Activated CD8-positive, alpha-beta T cell treated with anti-CD3 and anti-CD28 coated beads, Interleukin-2, amount 10 ng/mL, durations not matched to agents 7 days and 5 days (primary cell): ENCODE measurements around the gene TULP4. TPM values are rescaled to one million over a fixed set of nuclear protein-coding genes. Genes with fewer than 3 reads are reported as not detected.
"Not testable (repeated sequence)": the region's sequence is repeated elsewhere in the genome, so short reads cannot be mapped to it uniquely, and the experiment has no call there.

Source experiments
- ATAC-seq: fragments of 150-1000 bp; cut with Tn5 transposase; one replicate; pipeline ENCODE4 v1.10.0; 2021; ENCODE audit warnings: moderate library complexity
- CTCF ChIA-PET: fragments of 350-600 bp; sonication (Branson Sonifier 250); formaldehyde crosslinking; loops from one replicate; lab custom pipeline; 2021; ENCODE audit warnings: antibody characterized with exemption; lab: Charles Lee
- POLR2A ChIA-PET: fragments of 350-600 bp; sonication (Branson Sonifier 250); formaldehyde crosslinking; loops from one replicate; lab custom pipeline; 2021; ENCODE audit warnings: antibody characterized with exemption; lab: Charles Lee
- DNase-seq: peaks from one replicate; pipeline ENCODE4 v3.0.0-alpha.2; 2020
- H3K27ac Mint-ChIP-seq: one replicate; pipeline ENCODE4 v1.8.0; 2021; ENCODE audit warnings: mild to moderate bottlenecking, mixed read lengths
- H3K27me3 Mint-ChIP-seq: one replicate; pipeline ENCODE4 v1.8.0; 2021; ENCODE audit warnings: low read depth, mixed read lengths
- H3K36me3 Mint-ChIP-seq: one replicate; pipeline ENCODE4 v1.8.0; 2021; ENCODE audit warnings: low read depth, mixed read lengths
- H3K4me1 Mint-ChIP-seq: one replicate; pipeline ENCODE4 v1.8.0; 2021; ENCODE audit warnings: low read depth, mixed read lengths
- H3K4me3 Mint-ChIP-seq: one replicate; pipeline ENCODE4 v1.8.0; 2021; ENCODE audit warnings: mild to moderate bottlenecking, mixed read lengths
- H3K9me3 Mint-ChIP-seq: one replicate; pipeline ENCODE4 v1.8.0; 2022; ENCODE audit warnings: mixed read lengths; ENCODE audit not compliant: insufficient read depth
- total RNA-seq, 2 experiments: library from RNA; stranded (reverse); gene quantifications; one replicate each; pipeline ENCODE4 v1.2.3, GENCODE V29; 2021

TULP4 gene
- total RNA-seq, 2 experiments from 2014 or later = 29.6 to 33.9 TPM

- ChIA-PET POLR2A (no interaction called here), CTCF (interaction anchor here (1.0 to 1.2 kb wide), 2 partner anchors 164 to 170 kb away, joined by 4 read pairs; no protein-coding TSS in a partner anchor)
- Mint-ChIP-seq H3K27ac (no peak overlapping the region), H3K9me3 (no peaks in the 10 kb centered on the region), H3K4me3 (no peak overlapping the region), H3K27me3 (no peaks in the 10 kb centered on the region), H3K4me1 (no peaks in the 10 kb centered on the region), H3K36me3 (no peaks in the 10 kb centered on the region)
- ATAC-seq (no peak), DNase-seq (no peak)
Measured at GRCh38 chr6:158384671-158385110, 72.4 kb downstream of the TULP4 start.

GRCh38 chr6:158387036-158387435 lies 74.8 kb downstream of the TULP4 start:
- ATAC-seq = peak; percentile 27
- CTCF ChIA-PET = interaction anchor here (0.7 to 2.0 kb wide), 14 partner anchors 13 to 303 kb away, joined by 3 to 15 read pairs (median 4); no protein-coding TSS in a partner anchor
- Mint-ChIP-seq H3K27me3 (no peaks in the 10 kb centered on the region), H3K9me3 (no peaks in the 10 kb centered on the region), H3K27ac (no peak overlapping the region), H3K4me1 (no peaks in the 10 kb centered on the region), H3K4me3 (no peak overlapping the region), H3K36me3 (peaks cover 2% of the 10 kb centered on the region)
- peak; percentile 29 for DNase-seq
- POLR2A ChIA-PET = no interaction called here

GRCh38 chr6:158387578-158387977 lies 75.3 kb downstream of the TULP4 start:
- Mint-ChIP-seq H3K27me3 (no peaks in the 10 kb centered on the region), H3K9me3 (no peaks in the 10 kb centered on the region), H3K4me1 (no peaks in the 10 kb centered on the region), H3K36me3 (peaks cover 2% of the 10 kb centered on the region), H3K27ac (no peak overlapping the region), H3K4me3 (no peak overlapping the region)
- POLR2A ChIA-PET = interaction anchor here (0.6 kb wide), 1 partner anchor 164 kb away, joined by 5 read pairs; no protein-coding TSS in a partner anchor
- no peak for ATAC-seq
- CTCF ChIA-PET = interaction anchor here (0.9 to 2.0 kb wide), 11 partner anchors 12 to 303 kb away, joined by 3 to 15 read pairs (median 4); no protein-coding TSS in a partner anchor
- no peak for DNase-seq

- H3K27ac Mint-ChIP-seq = no peak overlapping the region
- DNase-seq (no peak), ATAC-seq (no peak)
- H3K36me3 Mint-ChIP-seq = peaks cover 8% of the 10 kb centered on the region
- no peak overlapping the region for H3K4me3 Mint-ChIP-seq
- peaks cover 10% of the 10 kb centered on the region for H3K9me3 Mint-ChIP-seq
- H3K27me3 Mint-ChIP-seq = no peaks in the 10 kb centered on the region
- no peaks in the 10 kb centered on the region for H3K4me1 Mint-ChIP-seq
- ChIA-PET CTCF (interaction anchor here (1.1 kb wide), 1 partner anchor 168 kb away, joined by 3 read pairs; no protein-coding TSS in a partner anchor), POLR2A (no interaction called here)
Measured at GRCh38 chr6:158388727-158389126, 76.5 kb downstream of the TULP4 start.

GRCh38 chr6:158389193-158389919 lies 77.1 kb downstream of the TULP4 start:
- H3K27ac Mint-ChIP-seq = no peak overlapping the region

GRCh38 chr6:158391276-158391675 lies 79.0 kb downstream of the TULP4 start:
- Mint-ChIP-seq H3K4me1 (no peaks in the 10 kb centered on the region), H3K4me3 (no peak overlapping the region), H3K36me3 (peaks cover 8% of the 10 kb centered on the region), H3K27me3 (no peaks in the 10 kb centered on the region), H3K9me3 (peaks cover 16% of the 10 kb centered on the region), H3K27ac (no peak overlapping the region)
- DNase-seq (no peak), ATAC-seq (no peak)
- ChIA-PET CTCF (no interaction called here), POLR2A (no interaction called here)

More at GRCh38 chr6:158389193-158389919, 77.1 kb downstream of the TULP4 start:
- no peak for ATAC-seq
- DNase-seq = no peak
- ChIA-PET CTCF (interaction anchor here (1.0 to 1.1 kb wide), 2 partner anchors 131 to 168 kb away, joined by 3 read pairs; no protein-coding TSS in a partner anchor), POLR2A (no interaction called here)
- peaks cover 8% of the 10 kb centered on the region for H3K36me3 Mint-ChIP-seq
- peaks cover 16% of the 10 kb centered on the region for H3K9me3 Mint-ChIP-seq
- no peak overlapping the region for H3K4me3 Mint-ChIP-seq
- H3K4me1 Mint-ChIP-seq = no peaks in the 10 kb centered on the region
- no peaks in the 10 kb centered on the region for H3K27me3 Mint-ChIP-seq

GRCh38 chr6:158391977-158392376 lies 79.7 kb downstream of the TULP4 start:
- POLR2A ChIA-PET, H3K4me3 Mint-ChIP-seq, H3K27ac Mint-ChIP-seq, H3K36me3 Mint-ChIP-seq, DNase-seq, ATAC-seq, H3K27me3 Mint-ChIP-seq, H3K4me1 Mint-ChIP-seq: not testable (repeated sequence)
- CTCF ChIA-PET = interaction anchor here (1.6 kb wide), 1 partner anchor 171 kb away, joined by 5 read pairs; no protein-coding TSS in a partner anchor
- H3K9me3 Mint-ChIP-seq = peaks cover 16% of the 10 kb centered on the region

- Mint-ChIP-seq H3K9me3 (peaks cover 16% of the 10 kb centered on the region), H3K27me3 (no peaks in the 10 kb centered on the region), H3K4me1 (no peaks in the 10 kb centered on the region), H3K27ac (no peak overlapping the region), H3K4me3 (no peak overlapping the region), H3K36me3 (peaks cover 8% of the 10 kb centered on the region)
- no peak for DNase-seq
- CTCF ChIA-PET = interaction anchor here (0.9 kb wide), 1 partner anchor 35 kb away, joined by 3 read pairs; no protein-coding TSS in a partner anchor
- ATAC-seq = no peak
- POLR2A ChIA-PET = no interaction called here
Measured at GRCh38 chr6:158396136-158396535, 83.9 kb downstream of the TULP4 start.

GRCh38 chr6:158397578-158397977 lies 85.3 kb downstream of the TULP4 start:
- Mint-ChIP-seq H3K4me1 (peaks cover 5% of the 10 kb centered on the region), H3K27ac (no peak overlapping the region), H3K27me3 (no peaks in the 10 kb centered on the region), H3K36me3 (peaks cover 6% of the 10 kb centered on the region), H3K9me3 (peaks cover 16% of the 10 kb centered on the region), H3K4me3 (no peak overlapping the region)
- DNase-seq (no peak), ATAC-seq (no peak)
- ChIA-PET CTCF (no interaction called here), POLR2A (no interaction called here)

GRCh38 chr6:158398252-158399024 lies 86.2 kb downstream of the TULP4 start:
- H3K27ac Mint-ChIP-seq = no peak overlapping the region
- no peak overlapping the region for H3K4me3 Mint-ChIP-seq
- H3K9me3 Mint-ChIP-seq = peaks cover 9% of the 10 kb centered on the region
- no peak for DNase-seq
- no peak for ATAC-seq
- peaks cover 5% of the 10 kb centered on the region for H3K4me1 Mint-ChIP-seq
- H3K27me3 Mint-ChIP-seq = no peaks in the 10 kb centered on the region
- POLR2A ChIA-PET = no interaction called here
- no peaks in the 10 kb centered on the region for H3K36me3 Mint-ChIP-seq
- CTCF ChIA-PET = interaction anchor here (0.7 kb wide), 1 partner anchor 21 kb away, joined by 3 read pairs; no protein-coding TSS in a partner anchor

GRCh38 chr6:158399040-158399700 lies 86.9 kb downstream of the TULP4 start:
- Mint-ChIP-seq H3K27ac (no peak overlapping the region), H3K4me1 (peaks cover 5% of the 10 kb centered on the region), H3K36me3 (no peaks in the 10 kb centered on the region), H3K27me3 (no peaks in the 10 kb centered on the region), H3K4me3 (no peak overlapping the region), H3K9me3 (peaks cover 2% of the 10 kb centered on the region)
- DNase-seq (no peak), ATAC-seq (no peak)
- CTCF ChIA-PET = interaction anchor here (1.2 to 1.4 kb wide), 2 partner anchors 11 to 13 kb away, joined by 4 to 5 read pairs; no protein-coding TSS in a partner anchor
- POLR2A ChIA-PET = no interaction called here
